SK-N-SH (cell line): ENCODE results near the gene TWF2.

Experiments
- FOSL2 ChIP-seq: IDR thresholded peaks from 2 replicates; pipeline ENCODE4 v1.4.0; 2012; ENCODE audit warnings: low read depth, mild to moderate bottlenecking, moderate library complexity, borderline replicate concordance
- POLR2AphosphoS5 ChIP-seq: IDR thresholded peaks from 2 replicates; pipeline ENCODE4 v1.6.1; 2012; ENCODE audit warnings: low read depth, low read length
- RAD21 ChIP-seq: IDR thresholded peaks from 2 replicates; pipeline ENCODE4 v1.6.1; 2012; ENCODE audit warnings: mild to moderate bottlenecking, low read length
- RFX5 ChIP-seq: IDR thresholded peaks from 2 replicates; pipeline ENCODE4 v1.6.1; 2012; ENCODE audit warnings: mild to moderate bottlenecking, improper control_type of control experiment, low read length
- TAF1 ChIP-seq: IDR thresholded peaks from 2 replicates; pipeline ENCODE4 v1.6.1; 2012; ENCODE audit warnings: low read depth, mild to moderate bottlenecking, low read length, moderate library complexity, borderline replicate concordance
- TEAD4 ChIP-seq: IDR thresholded peaks from 2 replicates; pipeline ENCODE4 v1.4.0; 2012; ENCODE audit warnings: mild to moderate bottlenecking, borderline replicate concordance; ENCODE audit not compliant: insufficient read depth
- TF ChIP-seq, protein P1 (sequence below): fragments of 200-600 bp; sonication (generic); IDR thresholded peaks from 2 replicates; pipeline ENCODE4 v1.6.1; 2017; ENCODE audit warnings: antibody characterized with exemption, mild to moderate bottlenecking, moderate library complexity
- TF ChIP-seq, protein P2 (sequence below): IDR thresholded peaks from 2 replicates; pipeline ENCODE4 v1.4.0; 2012; ENCODE audit warnings: low read depth

DNA sequence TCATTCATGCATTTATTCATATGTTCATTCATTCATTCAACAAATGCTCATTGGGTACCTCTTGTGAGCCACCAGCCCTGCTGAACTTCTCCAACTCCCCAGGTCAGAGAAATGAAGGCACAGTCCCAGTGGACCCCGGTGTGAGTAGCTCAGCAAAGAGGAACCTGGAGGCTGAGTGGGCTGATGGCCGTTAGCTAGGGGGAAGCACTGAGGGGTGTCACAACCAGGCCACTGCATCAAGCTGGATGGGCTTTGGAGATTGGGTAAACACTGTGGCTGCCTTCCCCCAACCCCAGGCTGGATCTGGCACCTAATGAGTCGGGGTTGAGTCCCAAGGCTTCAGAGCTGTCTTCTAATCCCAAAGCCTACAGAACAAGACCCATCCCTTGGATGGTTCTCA lies 53.1 kb downstream of the TWF2 start:
- TF ChIP-seq, protein P1, sequence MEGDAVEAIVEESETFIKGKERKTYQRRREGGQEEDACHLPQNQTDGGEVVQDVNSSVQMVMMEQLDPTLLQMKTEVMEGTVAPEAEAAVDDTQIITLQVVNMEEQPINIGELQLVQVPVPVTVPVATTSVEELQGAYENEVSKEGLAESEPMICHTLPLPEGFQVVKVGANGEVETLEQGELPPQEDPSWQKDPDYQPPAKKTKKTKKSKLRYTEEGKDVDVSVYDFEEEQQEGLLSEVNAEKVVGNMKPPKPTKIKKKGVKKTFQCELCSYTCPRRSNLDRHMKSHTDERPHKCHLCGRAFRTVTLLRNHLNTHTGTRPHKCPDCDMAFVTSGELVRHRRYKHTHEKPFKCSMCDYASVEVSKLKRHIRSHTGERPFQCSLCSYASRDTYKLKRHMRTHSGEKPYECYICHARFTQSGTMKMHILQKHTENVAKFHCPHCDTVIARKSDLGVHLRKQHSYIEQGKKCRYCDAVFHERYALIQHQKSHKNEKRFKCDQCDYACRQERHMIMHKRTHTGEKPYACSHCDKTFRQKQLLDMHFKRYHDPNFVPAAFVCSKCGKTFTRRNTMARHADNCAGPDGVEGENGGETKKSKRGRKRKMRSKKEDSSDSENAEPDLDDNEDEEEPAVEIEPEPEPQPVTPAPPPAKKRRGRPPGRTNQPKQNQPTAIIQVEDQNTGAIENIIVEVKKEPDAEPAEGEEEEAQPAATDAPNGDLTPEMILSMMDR = no peak
- TF ChIP-seq FOSL2 (no peak), RAD21 (no peak), TAF1 (no peak), POLR2AphosphoS5 (no peak), TEAD4 (no peak), RFX5 (no peak)
- TF ChIP-seq, protein P2, sequence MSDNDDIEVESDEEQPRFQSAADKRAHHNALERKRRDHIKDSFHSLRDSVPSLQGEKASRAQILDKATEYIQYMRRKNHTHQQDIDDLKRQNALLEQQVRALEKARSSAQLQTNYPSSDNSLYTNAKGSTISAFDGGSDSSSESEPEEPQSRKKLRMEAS = no peak
